AG10803 (cell line): ENCODE results near the gene CTSL.
"Not testable (repeated sequence)": the region's sequence is repeated elsewhere in the genome, so short reads cannot be mapped to it uniquely, and the experiment has no call there.

ENCODE experiments used
- DNase-seq: peaks from one replicate; pipeline ENCODE4 v3.0.0; 2010; ENCODE audit warnings: low read depth
- H3K4me3 ChIP-seq: 2 replicates; pipeline ENCODE4 v1.5.1; 2011; ENCODE audit warnings: mild to moderate bottlenecking, low read length, control low read depth
- CTCF ChIP-seq: conservative IDR thresholded peaks from 2 replicates; pipeline ENCODE4 v1.5.1; 2011; ENCODE audit warnings: mild to moderate bottlenecking, low read length, control low read depth, inconsistent platforms

The CTSL gene

GRCh38 chr9:87746186-87746585 lies 20.3 kb downstream of the CTSL start:
- TF ChIP-seq CTCF, result no peak
- DNase-seq, result no peak
- H3K4me3 ChIP-seq, result no peak overlapping the region

DNA sequence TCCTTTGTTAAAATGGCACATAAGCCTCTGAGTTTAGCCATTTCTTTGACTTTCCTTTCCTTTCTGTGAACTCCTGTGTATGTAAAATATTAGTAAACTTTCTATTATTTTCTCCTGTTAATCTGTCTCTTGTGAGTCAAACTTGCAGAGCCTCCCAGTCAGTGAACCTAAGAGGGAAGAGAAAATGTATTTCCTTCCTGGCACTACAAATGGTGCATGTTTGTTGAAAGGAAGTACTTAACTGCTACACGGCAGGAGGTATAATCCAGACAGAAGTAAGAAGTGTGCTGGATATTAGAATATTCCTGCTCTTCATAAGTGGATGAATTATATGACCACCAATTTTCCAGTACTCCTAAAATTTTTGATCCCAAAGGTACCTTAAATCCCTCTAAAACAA lies 23.0 kb downstream of the CTSL start:
- H3K4me3 ChIP-seq, result no peak overlapping the region
- no peak for TF ChIP-seq CTCF
- no peak for DNase-seq

DNA sequence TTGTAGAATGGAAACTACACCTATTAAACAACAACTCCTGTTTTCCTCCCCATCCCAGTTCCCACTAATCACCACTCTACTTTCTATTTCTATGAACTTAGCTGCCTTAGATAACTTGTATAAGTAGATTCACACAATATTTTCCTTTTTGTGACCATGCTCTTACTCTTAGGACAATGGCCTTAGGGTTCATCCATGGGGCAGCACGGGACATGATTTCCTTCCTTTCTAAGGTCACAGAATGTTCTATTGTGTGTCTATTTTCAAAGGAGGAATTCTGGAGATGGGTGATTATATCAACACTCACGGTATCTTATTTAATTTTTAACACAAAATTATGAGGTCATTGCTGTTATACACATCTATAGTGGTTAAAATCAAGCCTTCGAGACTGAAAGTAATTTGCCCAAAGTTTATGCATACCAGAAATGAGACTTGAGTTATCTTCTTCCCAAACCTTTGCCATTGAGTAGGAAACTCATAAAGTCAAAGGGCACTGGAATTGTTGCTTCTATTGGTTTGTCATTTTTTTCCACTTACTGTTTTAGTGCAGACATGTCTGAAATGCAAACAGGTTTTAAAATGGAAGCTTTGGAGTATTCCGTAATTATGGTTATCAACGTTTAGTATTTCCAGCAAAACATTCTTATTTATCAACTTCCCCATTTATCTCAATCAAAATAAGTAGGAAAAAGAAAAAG lies 23.6 kb downstream of the CTSL start:
- H3K4me3 ChIP-seq, result no peak overlapping the region
- no peak for DNase-seq
- TF ChIP-seq CTCF, result no peak

GRCh38 chr9:87750726-87751125 lies 24.8 kb downstream of the CTSL start:
- no peak for DNase-seq
- H3K4me3 ChIP-seq, result no peak overlapping the region
- no peak for TF ChIP-seq CTCF

- no peak overlapping the region for H3K4me3 ChIP-seq
- no peak for TF ChIP-seq CTCF
- no peak for DNase-seq
These were observed 25.5 kb downstream of the CTSL start for GRCh38 chr9:87751423-87751822.

DNA sequence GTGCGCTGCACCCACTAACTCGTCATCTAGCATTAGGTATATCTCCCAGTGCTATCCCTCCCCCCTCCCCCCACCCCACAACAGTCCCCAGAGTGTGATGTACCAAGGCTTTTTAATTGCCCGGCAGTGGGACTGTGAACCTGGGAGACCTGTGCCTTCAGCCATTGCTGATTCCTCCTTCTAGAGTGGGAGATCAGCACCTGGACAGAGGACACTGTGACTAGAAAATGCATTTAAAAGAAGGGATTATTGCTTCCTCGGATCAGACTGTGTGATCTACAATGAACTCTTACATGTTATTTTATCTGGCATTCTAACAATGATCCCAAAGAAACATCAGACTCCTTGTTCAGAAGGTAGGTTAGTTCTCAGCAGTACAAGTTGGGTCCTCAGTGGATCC lies 25.9 kb downstream of the CTSL start:
- no peak for TF ChIP-seq CTCF
- no peak overlapping the region for H3K4me3 ChIP-seq
- DNase-seq, result no peak

GRCh38 chr9:87753313-87753712 lies 27.4 kb downstream of the CTSL start:
- no peak for DNase-seq
- no peak for TF ChIP-seq CTCF
- no peak overlapping the region for H3K4me3 ChIP-seq

DNA sequence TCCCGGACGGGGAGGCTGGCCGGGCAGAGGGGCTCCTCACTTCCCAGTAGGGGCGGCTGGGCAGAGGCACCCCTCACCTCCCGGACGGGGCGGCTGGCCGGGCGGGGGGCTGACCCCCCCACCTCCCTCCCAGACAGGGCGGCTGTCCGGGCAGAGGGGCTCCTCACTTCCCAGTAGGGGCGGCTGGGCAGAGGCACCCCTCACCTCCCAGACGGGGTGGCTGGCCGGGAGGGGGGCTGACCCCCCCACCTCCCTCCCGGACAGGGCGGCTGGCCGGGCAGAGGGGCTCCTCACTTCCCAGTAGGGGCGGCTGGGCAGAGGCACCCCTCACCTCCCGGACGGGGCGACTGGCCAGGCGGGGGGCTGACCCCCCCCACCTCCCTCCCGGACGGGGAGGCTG lies 32.4 kb downstream of the CTSL start:
- not testable (repeated sequence) for H3K4me3 ChIP-seq, DNase-seq

DNA sequence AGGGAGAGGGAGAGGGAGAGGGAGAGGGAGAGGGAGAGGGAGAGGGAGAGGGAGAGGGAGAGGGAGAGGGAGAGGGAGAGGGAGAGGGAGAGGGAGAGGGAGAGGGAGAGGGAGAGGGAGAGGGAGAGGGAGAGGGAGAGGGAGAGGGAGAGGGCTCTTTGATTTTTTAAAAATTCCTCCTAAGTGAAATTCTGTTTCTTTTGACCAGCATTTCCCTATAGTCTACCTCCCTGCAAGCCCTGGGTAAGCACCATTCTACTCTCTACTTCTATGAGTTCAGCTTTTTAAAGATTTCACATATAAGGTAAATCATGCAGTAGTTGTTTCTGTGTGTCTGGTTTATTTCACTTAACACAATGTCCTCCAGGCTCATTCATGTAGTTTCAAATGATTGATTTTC lies 34.1 kb downstream of the CTSL start:
- DNase-seq, H3K4me3 ChIP-seq: not testable (repeated sequence)
